GM19035 (cell line): ENCODE data around the gene PVALB.
"Not testable (repeated sequence)": the region's sequence is repeated elsewhere in the genome, so short reads cannot be mapped to it uniquely, and the experiment has no call there.

Experiments
- ATAC-seq: cut with Tn5 transposase; IDR thresholded peaks from one replicate; pipeline ENCODE4 v1.9.1; 2021; ENCODE audit not compliant: unreplicated experiment

PVALB gene

GRCh38 chr22:36759481-36760159, 57.2 kb downstream of the PVALB start:
- no peak for ATAC-seq

GRCh38 chr22:36758792-36759271, 58.0 kb downstream of the PVALB start:
- ATAC-seq: no peak

- ATAC-seq: no peak
These were observed 59.1 kb downstream of the PVALB start for GRCh38 chr22:36757668-36758211.

- ATAC-seq: no peak
These were observed 59.8 kb downstream of the PVALB start for GRCh38 chr22:36756746-36757655.

GRCh38 chr22:36756031-36756430, 60.8 kb downstream of the PVALB start:
- ATAC-seq: no peak

- ATAC-seq: no peak
These were observed 61.5 kb downstream of the PVALB start for GRCh38 chr22:36755316-36755715.

- ATAC-seq: not testable (repeated sequence)
These were observed 62.0 kb downstream of the PVALB start for GRCh38 chr22:36754881-36755280.

- ATAC-seq: no peak
These were observed 62.9 kb downstream of the PVALB start for GRCh38 chr22:36753916-36754315.

- ATAC-seq: no peak
These were observed 63.6 kb downstream of the PVALB start for GRCh38 chr22:36753120-36753802.
